ENCODE measurements around the gene BAZ2B.
"Not testable (repeated sequence)": the region's sequence is repeated elsewhere in the genome, so short reads cannot be mapped to it uniquely, and the experiment has no call there.

Gene BAZ2B

GRCh38 chr2:159375241-159375640 lies 241.1 kb downstream of the BAZ2B start:
- ChIA-PET CTCF (no interaction called here), POLR2A (no interaction called here)
- no peak for TF ChIP-seq ZNF384 (IDR thresholded peaks at IDR 0.05)
- TF ChIP-seq BHLHE40 (IDR thresholded peaks at IDR 0.05; ENCODE audit: borderline replicate concordance) = no peak
- DNase-seq (ENCODE audit: extremely low spot score) = no peak

- ChIA-PET POLR2A (interaction anchor here (1.2 kb wide), 1 partner anchor 341 kb away, joined by 3 read pairs; the partner anchor contains the start of gene MARCHF7), CTCF (no interaction called here)
- no peak for TF ChIP-seq FOXM1 (IDR thresholded peaks at IDR 0.05; ENCODE audit: borderline replicate concordance)
- no peak for TF ChIP-seq TARDBP (IDR thresholded peaks at IDR 0.05)
- no peak for TF ChIP-seq BHLHE40 (IDR thresholded peaks at IDR 0.05; ENCODE audit: borderline replicate concordance)
- TF ChIP-seq LEF1 (IDR thresholded peaks at IDR 0.05; ENCODE audit: borderline replicate concordance) = no peak
- no peak for TF ChIP-seq ZNF384 (IDR thresholded peaks at IDR 0.05)
- no peak for TF ChIP-seq NFRKB (IDR thresholded peaks at IDR 0.05)
- no peak for TF ChIP-seq SUZ12 (IDR thresholded peaks at IDR 0.05)
- no peak for DNase-seq (ENCODE audit: extremely low spot score)
These were observed 244.8 kb downstream of the BAZ2B start for GRCh38 chr2:159371506-159371905.

GRCh38 chr2:159366538-159366937 lies 249.8 kb downstream of the BAZ2B start:
- no peak for DNase-seq (ENCODE audit: extremely low spot score)
- TF ChIP-seq CTBP1 (IDR thresholded peaks at IDR 0.05; ENCODE audit: borderline replicate concordance) (no peak), ARNT (IDR thresholded peaks at IDR 0.05) (no peak), L3MBTL2 (conservative IDR thresholded peaks at IDR 0.05) (no peak), ZNF384 (IDR thresholded peaks at IDR 0.05) (no peak), ELF4 (IDR thresholded peaks at IDR 0.05) (no peak), TARDBP (IDR thresholded peaks at IDR 0.05) (no peak), FOXM1 (IDR thresholded peaks at IDR 0.05; ENCODE audit: borderline replicate concordance) (no peak)
- ChIA-PET CTCF (no interaction called here), POLR2A (no interaction called here)

GRCh38 chr2:159362816-159363251 lies 253.5 kb downstream of the BAZ2B start:
- POLR2A ChIA-PET = no interaction called here
- CTCF ChIA-PET = no interaction called here
- TF ChIP-seq ELF4 (IDR thresholded peaks at IDR 0.05) (no peak), SUZ12 (IDR thresholded peaks at IDR 0.05) (no peak), FOXA1 (IDR thresholded peaks at IDR 0.05) (no peak), LEF1 (IDR thresholded peaks at IDR 0.05; ENCODE audit: borderline replicate concordance) (no peak)
- no peak for DNase-seq (ENCODE audit: extremely low spot score)

GRCh38 chr2:159362094-159362493 lies 254.3 kb downstream of the BAZ2B start:
- ChIA-PET POLR2A (no interaction called here), CTCF (no interaction called here)
- no peak for TF ChIP-seq CTBP1 (IDR thresholded peaks at IDR 0.05; ENCODE audit: borderline replicate concordance)
- TF ChIP-seq FOXM1 (IDR thresholded peaks at IDR 0.05; ENCODE audit: borderline replicate concordance) = no peak
- TF ChIP-seq BHLHE40 (IDR thresholded peaks at IDR 0.05; ENCODE audit: borderline replicate concordance) = no peak
- TF ChIP-seq FOXK2 (IDR thresholded peaks at IDR 0.05) = no peak
- TF ChIP-seq SP1 (IDR thresholded peaks at IDR 0.05) = no peak
- TF ChIP-seq ARNT (IDR thresholded peaks at IDR 0.05) = no peak
- no peak for TF ChIP-seq HDGF (IDR thresholded peaks at IDR 0.05; ENCODE audit: borderline replicate concordance)
- TF ChIP-seq ELF4 (IDR thresholded peaks at IDR 0.05) = no peak
- no peak for TF ChIP-seq L3MBTL2 (conservative IDR thresholded peaks at IDR 0.05)
- no peak for TF ChIP-seq TARDBP (IDR thresholded peaks at IDR 0.05)
- TF ChIP-seq, protein P1, sequence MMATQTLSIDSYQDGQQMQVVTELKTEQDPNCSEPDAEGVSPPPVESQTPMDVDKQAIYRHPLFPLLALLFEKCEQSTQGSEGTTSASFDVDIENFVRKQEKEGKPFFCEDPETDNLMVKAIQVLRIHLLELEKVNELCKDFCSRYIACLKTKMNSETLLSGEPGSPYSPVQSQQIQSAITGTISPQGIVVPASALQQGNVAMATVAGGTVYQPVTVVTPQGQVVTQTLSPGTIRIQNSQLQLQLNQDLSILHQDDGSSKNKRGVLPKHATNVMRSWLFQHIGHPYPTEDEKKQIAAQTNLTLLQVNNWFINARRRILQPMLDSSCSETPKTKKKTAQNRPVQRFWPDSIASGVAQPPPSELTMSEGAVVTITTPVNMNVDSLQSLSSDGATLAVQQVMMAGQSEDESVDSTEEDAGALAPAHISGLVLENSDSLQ (IDR thresholded peaks at IDR 0.05) = no peak
- TF ChIP-seq SUZ12 (IDR thresholded peaks at IDR 0.05) = no peak
- no peak for TF ChIP-seq FOXA1 (IDR thresholded peaks at IDR 0.05)
- TF ChIP-seq ZNF384 (IDR thresholded peaks at IDR 0.05) = no peak
- TF ChIP-seq NFRKB (IDR thresholded peaks at IDR 0.05) = no peak
- TF ChIP-seq LEF1 (IDR thresholded peaks at IDR 0.05; ENCODE audit: borderline replicate concordance) = no peak
- DNase-seq (ENCODE audit: extremely low spot score) = no peak

- POLR2A ChIA-PET; DNase-seq (ENCODE audit: extremely low spot score); CTCF ChIA-PET: not testable (repeated sequence)
These were observed 254.7 kb downstream of the BAZ2B start for GRCh38 chr2:159361603-159362002.

- ChIA-PET POLR2A (no interaction called here), CTCF (no interaction called here)
- DNase-seq (ENCODE audit: extremely low spot score) = no peak
- TF ChIP-seq BHLHE40 (IDR thresholded peaks at IDR 0.05; ENCODE audit: borderline replicate concordance) (no peak), ZNF384 (IDR thresholded peaks at IDR 0.05) (no peak), HDGF (IDR thresholded peaks at IDR 0.05; ENCODE audit: borderline replicate concordance) (no peak), ELF4 (IDR thresholded peaks at IDR 0.05) (no peak), FOXA1 (IDR thresholded peaks at IDR 0.05) (no peak), ARNT (IDR thresholded peaks at IDR 0.05) (no peak), FOXM1 (IDR thresholded peaks at IDR 0.05; ENCODE audit: borderline replicate concordance) (no peak), FOXK2 (IDR thresholded peaks at IDR 0.05) (no peak), CTBP1 (IDR thresholded peaks at IDR 0.05; ENCODE audit: borderline replicate concordance) (no peak), LEF1 (IDR thresholded peaks at IDR 0.05; ENCODE audit: borderline replicate concordance) (no peak), SP1 (IDR thresholded peaks at IDR 0.05) (no peak), TARDBP (IDR thresholded peaks at IDR 0.05) (no peak), SUZ12 (IDR thresholded peaks at IDR 0.05) (no peak), NFRKB (IDR thresholded peaks at IDR 0.05) (no peak), L3MBTL2 (conservative IDR thresholded peaks at IDR 0.05) (no peak)
- TF ChIP-seq, protein P1 (IDR thresholded peaks at IDR 0.05) = no peak
These were observed 260.2 kb downstream of the BAZ2B start for GRCh38 chr2:159356053-159356554.

DNA sequence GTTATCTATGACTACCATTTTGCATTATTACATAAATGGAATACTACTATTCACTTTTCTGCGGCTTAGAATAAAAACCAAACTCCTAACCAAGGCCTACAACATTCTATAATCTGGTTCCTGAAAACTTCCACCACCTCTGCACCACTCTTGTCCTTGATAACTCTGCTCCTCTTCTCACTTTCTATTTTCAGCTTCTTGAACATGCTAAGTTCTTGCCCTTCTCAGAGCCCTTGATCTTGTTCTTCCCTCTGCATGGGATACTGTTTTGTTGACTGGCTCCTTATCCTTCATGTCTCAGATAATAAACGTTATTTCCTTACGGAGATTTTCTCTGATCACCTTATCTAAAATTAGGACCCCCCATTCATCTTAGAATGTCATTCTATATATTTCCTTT lies 264.4 kb downstream of the BAZ2B start:
- DNase-seq (ENCODE audit: extremely low spot score) = no peak
- no peak for TF ChIP-seq BHLHE40 (IDR thresholded peaks at IDR 0.05; ENCODE audit: borderline replicate concordance)
- no peak for TF ChIP-seq LEF1 (IDR thresholded peaks at IDR 0.05; ENCODE audit: borderline replicate concordance)
- no peak for TF ChIP-seq FOXA1 (IDR thresholded peaks at IDR 0.05)
- TF ChIP-seq, protein P1 (IDR thresholded peaks at IDR 0.05) = no peak
- TF ChIP-seq L3MBTL2 (conservative IDR thresholded peaks at IDR 0.05) = no peak
- TF ChIP-seq FOXM1 (IDR thresholded peaks at IDR 0.05; ENCODE audit: borderline replicate concordance) = no peak
- TF ChIP-seq ZNF384 (IDR thresholded peaks at IDR 0.05) = no peak
- TF ChIP-seq CTBP1 (IDR thresholded peaks at IDR 0.05; ENCODE audit: borderline replicate concordance) = no peak
- no peak for TF ChIP-seq FOXK2 (IDR thresholded peaks at IDR 0.05)
- TF ChIP-seq ARNT (IDR thresholded peaks at IDR 0.05) = no peak
- no peak for TF ChIP-seq HDGF (IDR thresholded peaks at IDR 0.05; ENCODE audit: borderline replicate concordance)
- no peak for TF ChIP-seq TARDBP (IDR thresholded peaks at IDR 0.05)
- CTCF ChIA-PET = no interaction called here
- POLR2A ChIA-PET = no interaction called here
